UCSD-AML1 (cell line): ENCODE results near the gene CPSF4L.

Experiments
- DNase-seq: peaks from one replicate; lab custom pipeline; 2025; ENCODE audit not compliant: unreplicated experiment; lab: John Stamatoyannopoulos, UW

The CPSF4L gene

GRCh38 chr17:73234736-73235135, 26.9 kb downstream of the CPSF4L start:
- DNase-seq = no peak

GRCh38 chr17:73232587-73233373, 28.9 kb downstream of the CPSF4L start:
- peak; percentile 65 for DNase-seq

GRCh38 chr17:73231841-73232586, 29.7 kb downstream of the CPSF4L start:
- DNase-seq = peak; percentile 97

GRCh38 chr17:73231395-73231794, 30.3 kb downstream of the CPSF4L start:
- DNase-seq = no peak

- DNase-seq = no peak
Measured at GRCh38 chr17:73230088-73230487, 31.6 kb downstream of the CPSF4L start.

- DNase-seq = peak; percentile 42
Measured at GRCh38 chr17:73228748-73229236, 32.9 kb downstream of the CPSF4L start.

GRCh38 chr17:73227944-73228343, 33.7 kb downstream of the CPSF4L start:
- DNase-seq = no peak

- no peak for DNase-seq
Measured at GRCh38 chr17:73227379-73227778, 34.3 kb downstream of the CPSF4L start.

- no peak for DNase-seq
Measured at GRCh38 chr17:73226556-73227172, 35.0 kb downstream of the CPSF4L start.

GRCh38 chr17:73224663-73225305, 36.9 kb downstream of the CPSF4L start:
- no peak for DNase-seq

- DNase-seq = no peak
Measured at GRCh38 chr17:73224237-73224636, 37.4 kb downstream of the CPSF4L start.

- DNase-seq = no peak
Measured at GRCh38 chr17:73223626-73224230, 38.0 kb downstream of the CPSF4L start.

- no peak for DNase-seq
Measured at GRCh38 chr17:73215447-73215846, 46.2 kb downstream of the CPSF4L start.

- DNase-seq = no peak
Measured at GRCh38 chr17:73214851-73215250, 46.8 kb downstream of the CPSF4L start.

GRCh38 chr17:73214008-73214407, 47.7 kb downstream of the CPSF4L start:
- no peak for DNase-seq

- DNase-seq = no peak
Measured at GRCh38 chr17:73211745-73212144, 49.9 kb downstream of the CPSF4L start.

GRCh38 chr17:73210002-73210678, 51.5 kb downstream of the CPSF4L start:
- no peak for DNase-seq

- no peak for DNase-seq
Measured at GRCh38 chr17:73209436-73209835, 52.2 kb downstream of the CPSF4L start.

- no peak for DNase-seq
Measured at GRCh38 chr17:73208139-73208827, 53.4 kb downstream of the CPSF4L start.
